Cardiac muscle cell (in vitro differentiated cells and primary cell): ENCODE data around the gene STARD13. TPM values are rescaled to one million over a fixed set of nuclear protein-coding genes. Genes with fewer than 3 reads are reported as not detected.
A peak's percentile ranks its signal among the peaks of the same experiment; 100 is the strongest.

Experiments used
- DNase-seq, 2 donors: peaks; one replicate each; pipeline versions ENCODE4 v3.0.0 to v3.0.0-alpha.2; 2010 to 2017; ENCODE audit warnings: low read depth in 1 of 2, low spot score in 1 of 2
- H3K27ac ChIP-seq: fragments of 200-600 bp; sonication (generic); 2 replicates; pipeline ENCODE4 v1.5.1; 2016
- H3K27me3 ChIP-seq: fragments of 200-600 bp; sonication (generic); 2 replicates; pipeline ENCODE4 v1.6.0; 2016; ENCODE audit warnings: control low read depth
- H3K36me3 ChIP-seq: fragments of 200-600 bp; sonication (generic); 2 replicates; pipeline ENCODE4 v1.5.1; 2016; ENCODE audit warnings: control low read depth
- H3K4me1 ChIP-seq: fragments of 200-600 bp; sonication (generic); 2 replicates; pipeline ENCODE4 v1.8.1; 2017; ENCODE audit warnings: low read depth, mild to moderate bottlenecking, mixed run types
- H3K4me3 ChIP-seq: fragments of 200-600 bp; sonication (generic); 2 replicates; pipeline ENCODE4 v1.5.1; 2016; ENCODE audit warnings: mild to moderate bottlenecking
- H3K9me3 ChIP-seq: fragments of 200-600 bp; sonication (generic); 2 replicates; pipeline ENCODE4 v1.5.1; 2017; ENCODE audit warnings: low read depth, mild to moderate bottlenecking, control low read depth
- polyA plus RNA-seq: library from polyadenylated mRNA; unstranded; fragments of >200 nt; fragmentation: Nextera tagmentation; extraction: Ambion mirVana; gene quantifications from 2 replicates; pipeline ENCODE4 v1.2.1, GENCODE V29; 2016
- total RNA-seq: library from RNA; depleted of rRNA; stranded (reverse); fragments of >200 nt; gene quantifications from 2 replicates; pipeline ENCODE4 v1.2.3, GENCODE V29; 2016
- TF ChIP-seq, protein P1 (sequence below): IDR thresholded peaks from 2 replicates; pipeline ENCODE4 v1.5.1; 2012; ENCODE audit warnings: low read depth, mild to moderate bottlenecking, low read length

STARD13 gene
- total and polyA plus RNA-seq, 2 experiments from 2014 or later, result 16.5 to 23.5 TPM

DNA sequence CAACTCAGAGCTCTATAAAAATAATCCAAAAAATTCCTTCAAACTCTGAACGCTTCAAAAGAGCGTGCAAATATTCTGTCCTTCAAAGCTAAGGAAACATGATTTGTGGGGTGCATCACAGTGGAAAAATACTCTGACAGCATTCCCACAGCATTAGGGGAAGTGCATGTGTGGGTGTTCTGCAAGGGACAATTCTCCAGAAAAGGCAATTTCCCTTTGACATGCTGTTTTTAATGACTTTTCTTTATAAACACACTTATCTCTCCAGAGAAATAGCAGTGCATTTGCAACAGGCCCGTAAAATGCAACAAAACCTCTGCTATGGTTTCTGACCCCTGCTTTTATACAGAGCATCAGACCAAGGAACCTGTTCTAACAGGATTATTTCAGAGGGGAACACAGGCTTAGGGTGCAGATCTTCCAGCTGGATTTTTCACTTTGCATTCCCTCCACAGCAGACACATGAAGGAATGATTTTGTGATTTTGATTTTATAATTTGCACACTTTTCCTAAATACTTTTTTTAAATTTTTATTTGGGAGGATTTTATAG is 226.7 kb downstream of the STARD13 start:
- TF ChIP-seq, protein P1, sequence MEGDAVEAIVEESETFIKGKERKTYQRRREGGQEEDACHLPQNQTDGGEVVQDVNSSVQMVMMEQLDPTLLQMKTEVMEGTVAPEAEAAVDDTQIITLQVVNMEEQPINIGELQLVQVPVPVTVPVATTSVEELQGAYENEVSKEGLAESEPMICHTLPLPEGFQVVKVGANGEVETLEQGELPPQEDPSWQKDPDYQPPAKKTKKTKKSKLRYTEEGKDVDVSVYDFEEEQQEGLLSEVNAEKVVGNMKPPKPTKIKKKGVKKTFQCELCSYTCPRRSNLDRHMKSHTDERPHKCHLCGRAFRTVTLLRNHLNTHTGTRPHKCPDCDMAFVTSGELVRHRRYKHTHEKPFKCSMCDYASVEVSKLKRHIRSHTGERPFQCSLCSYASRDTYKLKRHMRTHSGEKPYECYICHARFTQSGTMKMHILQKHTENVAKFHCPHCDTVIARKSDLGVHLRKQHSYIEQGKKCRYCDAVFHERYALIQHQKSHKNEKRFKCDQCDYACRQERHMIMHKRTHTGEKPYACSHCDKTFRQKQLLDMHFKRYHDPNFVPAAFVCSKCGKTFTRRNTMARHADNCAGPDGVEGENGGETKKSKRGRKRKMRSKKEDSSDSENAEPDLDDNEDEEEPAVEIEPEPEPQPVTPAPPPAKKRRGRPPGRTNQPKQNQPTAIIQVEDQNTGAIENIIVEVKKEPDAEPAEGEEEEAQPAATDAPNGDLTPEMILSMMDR, result no peak

DNA sequence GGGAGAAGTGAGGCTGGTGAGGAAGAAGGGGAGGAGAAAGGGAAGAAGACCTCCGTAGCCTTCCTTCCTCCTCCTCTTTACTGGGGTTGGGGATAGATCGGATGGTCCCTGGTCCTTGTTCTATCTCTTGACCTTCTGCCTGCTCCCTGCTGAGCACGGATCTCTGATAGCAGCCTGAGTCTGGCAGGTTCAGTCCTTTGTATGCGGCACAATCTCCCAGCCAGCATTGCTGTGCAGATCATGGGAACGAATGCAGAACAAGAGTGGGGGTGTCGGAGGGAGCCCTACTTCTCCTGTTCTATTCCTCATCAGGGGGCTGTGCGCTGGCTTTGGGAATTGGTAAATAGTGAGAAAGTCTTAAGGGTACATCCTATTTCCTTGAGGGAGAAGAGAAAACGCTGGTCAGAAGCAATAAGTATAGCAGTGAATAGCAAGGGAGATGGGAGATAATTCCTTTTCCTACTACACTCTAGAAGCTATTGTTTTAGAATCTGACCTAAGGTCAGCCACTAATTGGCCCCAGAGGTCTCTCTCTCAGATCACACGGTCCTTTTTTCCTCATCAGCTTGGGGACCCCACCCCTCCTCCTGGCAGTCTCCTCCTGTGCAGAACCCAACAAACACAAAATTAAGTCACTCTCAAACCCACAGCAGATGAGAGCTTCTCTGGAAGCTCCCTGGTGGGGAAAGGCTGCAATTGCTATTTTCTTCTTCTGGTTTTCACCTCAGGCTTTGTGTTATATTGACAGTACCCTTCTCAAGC is 228.4 kb downstream of the STARD13 start:
- DNase-seq, result peak in 1 of 2 donors; percentile 29
- no peak overlapping the region for H3K27ac ChIP-seq
- no peaks in the 10 kb centered on the region for H3K27me3 ChIP-seq
- H3K4me3 ChIP-seq, result no peak overlapping the region
- H3K9me3 ChIP-seq, result no peaks in the 10 kb centered on the region
- no peaks in the 10 kb centered on the region for H3K4me1 ChIP-seq
- TF ChIP-seq, protein P1, result peak; percentile 59
- H3K36me3 ChIP-seq, result no peaks in the 10 kb centered on the region

More for the DNA sequence above, 226.7 kb downstream of the STARD13 start:
- no peaks in the 10 kb centered on the region for H3K4me1 ChIP-seq
- H3K9me3 ChIP-seq, result no peaks in the 10 kb centered on the region
- H3K27me3 ChIP-seq, result no peaks in the 10 kb centered on the region
- no peaks in the 10 kb centered on the region for H3K36me3 ChIP-seq
- no peak for DNase-seq
- H3K4me3 ChIP-seq, result no peak overlapping the region
- no peak overlapping the region for H3K27ac ChIP-seq

DNA sequence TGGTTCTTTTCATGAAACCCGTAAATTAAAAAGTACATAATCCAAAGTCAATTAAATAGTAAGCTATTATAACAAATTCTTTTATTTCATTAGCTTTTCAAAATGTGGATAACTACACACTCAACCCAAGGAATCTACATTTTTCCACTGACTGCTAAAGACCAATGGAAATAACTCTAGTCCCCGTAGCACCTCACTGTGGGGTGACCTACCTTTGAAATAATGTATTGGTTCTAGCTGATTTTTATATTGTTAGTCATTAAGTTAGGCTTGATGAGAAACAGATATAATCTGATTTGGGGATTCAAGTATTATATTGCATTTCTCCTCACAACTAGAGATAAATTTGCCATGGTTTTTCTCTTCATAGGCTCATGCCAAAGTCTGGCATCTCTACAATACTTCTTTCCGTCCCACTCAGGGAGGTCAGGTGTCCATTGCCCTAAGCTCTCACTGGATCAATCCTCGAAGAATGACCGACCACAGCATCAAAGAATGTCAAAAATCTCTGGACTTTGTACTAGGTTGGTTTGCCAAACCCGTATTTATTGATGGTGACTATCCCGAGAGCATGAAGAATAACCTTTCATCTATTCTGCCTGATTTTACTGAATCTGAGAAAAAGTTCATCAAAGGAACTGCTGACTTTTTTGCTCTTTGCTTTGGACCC is 232.0 kb downstream of the STARD13 start:
- DNase-seq, result no peak
- TF ChIP-seq, protein P1, result no peak
- Histone ChIP-seq H3K9me3 (no peaks in the 10 kb centered on the region), H3K36me3 (no peaks in the 10 kb centered on the region), H3K27me3 (no peaks in the 10 kb centered on the region), H3K27ac (no peak overlapping the region), H3K4me1 (no peaks in the 10 kb centered on the region), H3K4me3 (no peak overlapping the region)
